NCI-H446 (cell line): ENCODE measurements around the gene CER1.

ENCODE experiments used
- DNase-seq, 2 experiments: peaks; one replicate each; lab custom pipeline; 2025; lab: John Stamatoyannopoulos, UW

The CER1 gene

GRCh38 chr9:14722391-14723035, at the start of gene CER1:
TSS of gene CER1 (minus strand) at chr9:14722733. CDS start at chr9:14722672, 61 bp downstream.
- peak in 1 of 2 experiments; percentile 40 for DNase-seq

- DNase-seq = no peak
Measured at GRCh38 chr9:14770592-14770991, 48.1 kb upstream of the CER1 start.

- peak; percentile 21 to 72 for DNase-seq
Measured at GRCh38 chr9:14769230-14769571, 46.7 kb upstream of the CER1 start.

GRCh38 chr9:14768405-14769229, 46.1 kb upstream of the CER1 start:
- DNase-seq = peak; percentile 71 to 88

- no peak for DNase-seq
Measured at GRCh38 chr9:14766299-14766698, 43.8 kb upstream of the CER1 start.

- DNase-seq = no peak
Measured at GRCh38 chr9:14761584-14761983, 39.1 kb upstream of the CER1 start.

- DNase-seq = no peak
Measured at GRCh38 chr9:14760060-14760459, 37.5 kb upstream of the CER1 start.

GRCh38 chr9:14756291-14756690, 33.8 kb upstream of the CER1 start:
- DNase-seq = no peak

- DNase-seq = no peak
Measured at GRCh38 chr9:14752871-14753270, 30.3 kb upstream of the CER1 start.

- DNase-seq = peak; percentile 22 to 59
Measured at GRCh38 chr9:14752271-14752670, 29.7 kb upstream of the CER1 start.

GRCh38 chr9:14750821-14751220, 28.3 kb upstream of the CER1 start:
- DNase-seq = no peak

- peak; percentile 46 to 48 for DNase-seq
Measured at GRCh38 chr9:14749741-14750211, 27.2 kb upstream of the CER1 start.

GRCh38 chr9:14748373-14748772, 25.8 kb upstream of the CER1 start:
- DNase-seq = no peak

- no peak for DNase-seq
Measured at GRCh38 chr9:14747111-14747510, 24.6 kb upstream of the CER1 start.

- no peak for DNase-seq
Measured at GRCh38 chr9:14746626-14747025, 24.1 kb upstream of the CER1 start.

GRCh38 chr9:14744768-14745167, 22.2 kb upstream of the CER1 start:
- DNase-seq = no peak

- DNase-seq = no peak
Measured at GRCh38 chr9:14741369-14741768, 18.8 kb upstream of the CER1 start.

- no peak for DNase-seq
Measured at GRCh38 chr9:14733133-14733532, 10.6 kb upstream of the CER1 start.

- no peak for DNase-seq
Measured at GRCh38 chr9:14731294-14731981, 8.9 kb upstream of the CER1 start.

- DNase-seq = peak in 1 of 2 experiments; percentile 21
Measured at GRCh38 chr9:14730461-14730898, 7.9 kb upstream of the CER1 start.

GRCh38 chr9:14723301-14723700, 768 bp upstream of the CER1 start:
- no peak for DNase-seq

- no peak for DNase-seq
Measured at GRCh38 chr9:14719231-14719923, 3.2 kb downstream of the CER1 start.
